ENCODE data around the gene ITFG1. TPM values are rescaled to one million over a fixed set of nuclear protein-coding genes. Genes with fewer than 3 reads are reported as not detected.

The ITFG1 gene
- total and polyA plus RNA-seq, 7 donors: 12.0 to 59.3 (median 36.0) TPM

- no peak overlapping the region for H3K4me3 ChIP-seq
- H3K9me3 ChIP-seq: no peaks in the 10 kb centered on the region
- 97% methylated on average over 1 of the region's 1 CpG for WGBS, 2 donors
- H3K27ac ChIP-seq: no peak overlapping the region
- no peak for TF ChIP-seq POLR2A (IDR thresholded peaks at IDR 0.05)
- TF ChIP-seq CTCF (IDR thresholded peaks at IDR 0.05): no peak
- TF ChIP-seq EP300 (IDR thresholded peaks at IDR 0.05): no peak
- no peak for TF ChIP-seq POLR2AphosphoS5 (IDR thresholded peaks at IDR 0.05)
- H3K27me3 ChIP-seq: no peaks in the 10 kb centered on the region
- H3K4me1 ChIP-seq: peaks cover 0 to 6% (median 0%) of the 10 kb centered on the region in 4 donors
- intact Hi-C loops (cut with DNase I): no loop called here
- H3K36me3 ChIP-seq: peaks cover 0 to 18% (median 0%) of the 10 kb centered on the region in 4 donors
- no peak for DNase-seq
Measured at GRCh38 chr16:47304563-47304962, 156.3 kb downstream of the ITFG1 start.

GRCh38 chr16:47299587-47299986 lies 161.3 kb downstream of the ITFG1 start:
- Histone ChIP-seq H3K27ac (no peak overlapping the region), H3K27me3 (no peaks in the 10 kb centered on the region), H3K4me1 (no peaks in the 10 kb centered on the region), H3K4me3 (no peak overlapping the region), H3K36me3 (peaks cover 0 to 27% (median 0%) of the 10 kb centered on the region in 4 donors), H3K9me3 (no peaks in the 10 kb centered on the region)
- 28 to 77% methylated on average over 6 of the region's 6 CpGs for WGBS, 2 donors
- no peak for TF ChIP-seq EP300 (IDR thresholded peaks at IDR 0.05)
- TF ChIP-seq POLR2A (IDR thresholded peaks at IDR 0.05): no peak
- no peak for TF ChIP-seq POLR2AphosphoS5 (IDR thresholded peaks at IDR 0.05)
- intact Hi-C loops (cut with DNase I): no loop called here
- no peak for DNase-seq

GRCh38 chr16:47284999-47285398 lies 175.9 kb downstream of the ITFG1 start:
- 87 to 93% methylated on average over 5 of the region's 5 CpGs for WGBS, 2 donors
- DNase-seq: no peak
- H3K27me3 ChIP-seq: no peaks in the 10 kb centered on the region
- intact Hi-C loops (cut with DNase I): no loop called here
- H3K36me3 ChIP-seq: no peaks in the 10 kb centered on the region
- no peak for TF ChIP-seq POLR2AphosphoS5 (IDR thresholded peaks at IDR 0.05)
- TF ChIP-seq EP300 (IDR thresholded peaks at IDR 0.05): no peak
- no peak for TF ChIP-seq POLR2A (IDR thresholded peaks at IDR 0.05)
- TF ChIP-seq CTCF (IDR thresholded peaks at IDR 0.05): no peak
- no peaks in the 10 kb centered on the region for H3K4me1 ChIP-seq
- H3K27ac ChIP-seq: no peak overlapping the region
- H3K4me3 ChIP-seq: no peak overlapping the region
- H3K9me3 ChIP-seq: peaks cover 0 to 5% (median 1%) of the 10 kb centered on the region in 4 donors

GRCh38 chr16:47278306-47278970 lies 182.4 kb downstream of the ITFG1 start:
- no peak overlapping the region for H3K27ac ChIP-seq
- H3K4me1 ChIP-seq: no peaks in the 10 kb centered on the region
- intact Hi-C loops (cut with DNase I): no loop called here
- 97 to 98% methylated on average over 5 of the region's 5 CpGs for WGBS, 2 donors
- H3K4me3 ChIP-seq: no peak overlapping the region
- TF ChIP-seq POLR2A (IDR thresholded peaks at IDR 0.05): no peak
- peaks cover 0 to 3% (median under 1%) of the 10 kb centered on the region in 4 donors for H3K9me3 ChIP-seq
- no peaks in the 10 kb centered on the region for H3K27me3 ChIP-seq
- no peaks in the 10 kb centered on the region for H3K36me3 ChIP-seq
- DNase-seq: no peak

GRCh38 chr16:47276522-47276921 lies 184.3 kb downstream of the ITFG1 start:
- intact Hi-C loops (cut with DNase I): no loop called here
- H3K27me3 ChIP-seq: no peaks in the 10 kb centered on the region
- TF ChIP-seq EP300 (IDR thresholded peaks at IDR 0.05): no peak
- TF ChIP-seq POLR2AphosphoS5 (IDR thresholded peaks at IDR 0.05): no peak
- H3K4me1 ChIP-seq: no peaks in the 10 kb centered on the region
- H3K36me3 ChIP-seq: no peaks in the 10 kb centered on the region
- no peak overlapping the region for H3K27ac ChIP-seq
- no peak overlapping the region for H3K4me3 ChIP-seq
- no peak for DNase-seq
- no peaks in the 10 kb centered on the region for H3K9me3 ChIP-seq
- 78 to 82% methylated on average over 1 of the region's 1 CpG for WGBS, 2 donors

- no peaks in the 10 kb centered on the region for H3K27me3 ChIP-seq
- 90 to 92% methylated on average over 2 of the region's 2 CpGs for WGBS, 2 donors
- H3K36me3 ChIP-seq: peaks cover 0 to 6% (median 1%) of the 10 kb centered on the region in 4 donors
- no peak overlapping the region for H3K27ac ChIP-seq
- intact Hi-C loops (cut with DNase I): no loop called here
- no peaks in the 10 kb centered on the region for H3K9me3 ChIP-seq
- H3K4me1 ChIP-seq: peaks cover 0 to 15% (median 0%) of the 10 kb centered on the region in 4 donors
- no peak for TF ChIP-seq POLR2A (IDR thresholded peaks at IDR 0.05)
- no peak for TF ChIP-seq CTCF (IDR thresholded peaks at IDR 0.05)
- TF ChIP-seq POLR2AphosphoS5 (IDR thresholded peaks at IDR 0.05): no peak
- TF ChIP-seq EP300 (IDR thresholded peaks at IDR 0.05): no peak
- no peak overlapping the region for H3K4me3 ChIP-seq
- no peak for DNase-seq
Measured at GRCh38 chr16:47262938-47263337, 197.9 kb downstream of the ITFG1 start.
